Lung microvascular endothelial cell (primary cell): Measurements from ENCODE around the gene TNFSF15. TPM values are rescaled to one million over a fixed set of nuclear protein-coding genes. Genes with fewer than 3 reads are reported as not detected.

Experiments used
- DNase-seq, 2 donors: peaks; one replicate each; pipeline versions ENCODE4 v3.0.0 to v3.0.0-alpha.2; 2010; ENCODE audit warnings: low read depth in 2 of 2
- total RNA-seq: library from RNA; depleted of rRNA; stranded (reverse); fragments of >200 nt; gene quantifications from 2 replicates; pipeline ENCODE4 v1.2.1, GENCODE V29; 2014

Gene TNFSF15
- total RNA-seq: 0.87 and 2.6 TPM in 2 replicates

- peak; percentile 13 to 79 for DNase-seq
These were observed at the start of gene TNFSF15 for GRCh38 chr9:114805670-114806525. Gene TNFSF15 (minus strand): TSS chr9:114806039. CDS start chr9:114806012, 27 bp downstream.

- peak in 1 of 2 donors; percentile 54 for DNase-seq
These were observed 49.6 kb upstream of the TNFSF15 start for GRCh38 chr9:114855488-114855887.

GRCh38 chr9:114854736-114855355 is 49.0 kb upstream of the TNFSF15 start:
- no peak for DNase-seq

DNA sequence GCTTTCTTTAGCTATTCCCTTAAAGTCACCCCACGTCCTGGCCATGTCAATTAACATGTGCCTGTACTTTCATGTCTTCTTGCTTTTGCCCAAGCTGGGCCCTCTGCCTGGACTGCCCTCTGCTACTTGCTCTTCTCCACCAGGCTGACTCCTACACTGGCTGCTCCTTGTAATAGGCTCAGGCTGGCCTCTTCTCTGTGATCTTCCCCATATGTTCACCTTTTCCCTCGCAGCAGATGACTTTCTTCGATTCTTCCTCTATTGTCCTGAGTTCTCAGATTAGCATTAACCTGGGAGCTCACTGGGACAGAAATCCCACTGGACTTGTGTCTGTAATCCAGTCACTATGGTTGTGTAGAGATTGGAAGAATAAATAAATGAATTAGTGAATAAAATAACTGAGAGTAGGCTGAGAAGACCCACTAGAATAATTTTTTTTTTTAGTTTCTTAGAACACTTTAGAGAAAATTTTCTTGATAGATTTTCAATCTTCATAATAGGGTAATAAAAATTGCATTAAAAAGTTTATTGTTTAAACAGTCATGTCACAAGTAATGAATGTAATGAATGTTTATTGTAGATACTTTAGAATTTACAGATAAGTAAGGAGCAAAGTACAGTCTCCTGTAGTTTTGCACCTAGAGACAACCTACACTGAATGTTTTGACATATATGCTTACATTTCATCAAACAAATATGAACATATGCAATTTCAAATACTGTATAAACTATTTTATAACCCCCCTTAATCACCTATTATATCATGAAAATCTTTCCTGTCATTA is 47.4 kb upstream of the TNFSF15 start:
- DNase-seq: no peak

DNA sequence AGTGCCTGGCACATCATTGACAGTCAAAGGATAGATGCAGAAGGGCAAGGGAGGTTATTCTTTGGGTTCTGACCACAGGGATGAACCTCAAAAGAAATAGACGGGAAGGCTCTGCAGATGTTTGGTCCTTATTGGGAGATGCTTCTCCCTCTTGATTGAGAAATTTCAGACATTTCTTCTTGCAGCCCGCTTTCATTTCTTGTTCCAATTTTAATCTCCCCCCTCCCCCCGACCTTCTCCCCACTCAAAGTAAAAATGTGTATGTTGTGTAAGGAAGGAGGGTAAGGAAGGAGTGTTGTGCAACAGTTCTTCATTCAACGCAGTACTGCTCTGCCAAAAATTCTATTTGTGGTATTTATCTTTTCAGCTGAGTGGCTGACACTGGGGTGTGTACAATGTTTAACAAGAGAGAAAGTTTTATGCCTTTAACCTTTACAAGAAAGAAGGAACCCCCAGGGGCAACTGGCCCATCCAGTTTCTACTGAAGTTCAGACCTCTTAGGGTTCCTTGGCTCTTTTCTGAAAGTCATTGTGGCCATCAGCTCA is 46.3 kb upstream of the TNFSF15 start:
- no peak for DNase-seq

DNA sequence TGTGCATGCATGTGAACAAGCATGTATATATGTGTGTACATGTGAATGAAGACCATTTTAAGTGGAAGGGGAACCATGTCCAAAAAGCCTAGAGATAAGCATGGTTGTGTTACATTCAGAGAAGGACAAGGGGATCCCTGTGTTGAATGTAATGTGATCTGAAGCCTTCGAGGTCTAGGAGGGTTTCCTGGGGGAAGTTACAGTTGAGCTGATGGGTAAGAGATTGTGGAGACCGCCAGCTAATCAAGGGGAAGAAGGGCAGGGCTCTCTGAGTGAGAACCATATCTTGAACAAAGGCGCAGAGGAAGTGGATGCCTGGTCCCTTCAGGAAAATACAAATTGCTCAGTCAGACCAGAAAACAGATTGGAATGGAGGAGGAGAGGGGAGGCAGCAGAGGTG is 45.5 kb upstream of the TNFSF15 start:
- no peak for DNase-seq

GRCh38 chr9:114850871-114851270 is 45.0 kb upstream of the TNFSF15 start:
- peak in 1 of 2 donors; percentile 26 for DNase-seq

- DNase-seq: no peak
These were observed 43.6 kb upstream of the TNFSF15 start for GRCh38 chr9:114849450-114849849.

- DNase-seq: no peak
These were observed 41.9 kb upstream of the TNFSF15 start for GRCh38 chr9:114847492-114848417.

- DNase-seq: no peak
These were observed 39.5 kb upstream of the TNFSF15 start for GRCh38 chr9:114845373-114845772.

DNA sequence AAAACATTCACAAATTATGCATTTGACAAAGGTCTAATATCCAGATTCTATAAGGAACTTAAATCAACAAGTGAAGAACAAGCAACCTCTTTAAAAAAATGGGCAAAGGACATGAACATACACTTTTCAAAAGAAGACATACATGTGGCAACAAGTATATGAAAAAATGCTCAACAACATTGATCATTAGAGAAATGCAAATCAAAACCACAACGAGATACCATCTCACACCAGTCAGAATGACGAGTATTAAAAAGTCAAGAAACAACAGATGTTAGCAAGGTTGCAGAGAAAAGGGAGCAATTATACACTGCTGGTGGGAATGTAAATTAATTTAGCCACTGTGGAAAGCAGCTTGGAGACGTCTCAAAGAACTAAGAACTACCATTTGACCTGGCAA is 38.9 kb upstream of the TNFSF15 start:
- DNase-seq: no peak

GRCh38 chr9:114837923-114838322 is 32.1 kb upstream of the TNFSF15 start:
- no peak for DNase-seq

- DNase-seq: no peak
These were observed 30.9 kb upstream of the TNFSF15 start for GRCh38 chr9:114836769-114837168.

DNA sequence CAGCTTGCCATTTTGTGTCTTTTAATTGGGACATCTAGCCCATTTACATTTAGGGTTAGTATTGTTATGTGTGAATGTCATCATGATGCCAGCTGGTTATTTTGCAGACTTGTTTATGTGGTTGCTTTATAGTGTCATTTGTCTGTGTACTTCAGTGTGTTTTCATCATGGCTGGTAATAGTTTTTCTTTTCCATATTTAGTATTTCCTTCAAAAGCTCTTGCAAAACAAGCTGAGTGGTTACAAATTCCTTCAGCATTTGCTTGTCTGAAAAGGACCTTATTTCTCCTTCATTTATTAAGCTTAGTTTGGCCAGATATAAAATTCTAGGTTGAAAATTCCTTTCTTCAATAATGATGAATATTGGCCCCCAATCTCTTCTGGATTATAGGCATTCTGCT is 28.5 kb upstream of the TNFSF15 start:
- DNase-seq: no peak

DNA sequence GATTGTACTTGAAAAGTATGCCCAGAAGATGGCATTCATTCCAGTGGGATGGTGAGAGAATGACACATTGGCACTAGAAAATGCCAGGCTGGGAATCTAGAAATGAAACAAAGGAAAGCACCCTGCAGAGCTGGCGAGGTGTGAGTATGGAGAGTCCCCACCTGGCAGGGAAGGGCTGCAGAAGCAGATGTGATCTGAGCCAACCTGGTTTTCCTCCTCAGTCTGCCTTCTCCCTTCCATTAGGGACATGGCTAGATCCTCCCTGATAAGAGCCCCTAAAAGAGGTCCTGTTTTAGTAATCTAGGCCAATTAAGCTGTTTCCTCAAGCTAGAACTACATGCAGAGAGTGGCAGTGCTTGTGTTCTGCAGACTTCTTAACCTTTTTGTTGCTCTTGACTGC is 24.7 kb upstream of the TNFSF15 start:
- no peak for DNase-seq

GRCh38 chr9:114829574-114830440 is 24.0 kb upstream of the TNFSF15 start:
- no peak for DNase-seq

DNA sequence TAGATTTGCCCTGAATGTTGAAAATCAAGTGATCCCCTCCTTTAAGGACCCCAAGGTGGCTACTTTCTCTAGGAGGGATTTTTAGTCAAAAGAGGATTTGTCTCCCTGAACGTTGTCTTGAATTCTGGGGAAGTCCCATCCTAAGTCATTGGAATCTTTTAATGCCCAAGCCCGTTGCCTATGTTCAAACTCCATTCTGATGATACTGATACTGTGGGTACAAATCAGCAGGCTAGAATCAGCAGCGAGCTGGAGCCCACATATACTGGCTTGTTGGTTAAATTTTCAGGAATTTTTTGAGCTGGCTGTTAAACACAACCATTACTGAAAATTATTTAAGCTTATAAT is 22.4 kb upstream of the TNFSF15 start:
- DNase-seq: no peak

DNA sequence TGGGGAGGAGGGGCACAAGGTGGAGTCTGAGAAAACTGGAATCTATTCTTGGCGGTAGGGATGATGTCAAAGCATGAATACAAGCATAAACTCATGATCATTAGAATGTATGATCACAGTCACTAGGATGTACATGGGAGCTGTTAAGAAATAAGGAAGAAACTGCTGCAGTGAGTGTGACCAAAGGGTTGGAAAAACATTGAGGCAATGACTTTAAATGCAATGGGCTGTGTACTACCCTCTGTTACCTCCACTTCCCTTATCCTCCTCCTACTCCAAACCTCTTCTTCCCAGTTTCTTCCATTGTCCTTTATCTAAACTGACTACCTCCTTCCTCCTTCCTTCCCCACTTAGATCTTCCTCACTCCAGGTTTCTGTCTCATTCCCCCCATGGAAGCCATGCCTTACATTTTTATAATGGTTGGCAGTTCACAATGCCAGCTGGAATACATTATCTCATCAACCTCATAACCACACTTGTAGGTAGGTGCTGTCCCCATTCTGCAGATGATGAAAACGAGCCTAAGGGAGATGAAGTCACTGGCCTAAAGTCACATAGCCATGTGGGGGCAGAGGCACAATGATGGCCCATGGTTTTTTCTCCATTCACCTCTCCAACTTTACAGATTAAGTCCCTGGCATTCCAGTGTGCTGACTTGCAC is 21.9 kb upstream of the TNFSF15 start:
- DNase-seq: no peak

DNA sequence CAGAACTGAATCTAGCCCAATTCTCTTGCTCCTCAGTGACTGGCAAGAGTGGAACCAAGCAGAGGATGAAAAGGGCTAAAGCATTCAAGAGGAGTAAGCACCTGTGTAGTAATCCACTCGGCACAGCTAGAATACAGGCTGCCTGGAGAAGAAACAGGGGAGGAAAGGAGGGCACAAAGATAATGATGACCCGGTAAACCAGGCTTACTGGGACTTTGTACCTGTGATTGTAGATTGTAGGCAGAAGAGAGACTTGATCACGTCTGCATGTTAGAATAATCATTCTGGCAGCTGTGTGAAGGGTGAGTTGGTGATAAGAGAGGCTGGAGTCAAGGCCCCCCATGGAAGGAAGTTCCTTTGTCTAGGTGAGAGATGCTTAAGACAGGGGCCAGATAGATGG is 20.6 kb upstream of the TNFSF15 start:
- no peak for DNase-seq
